Nephron progenitor cell (in vitro differentiated cells): ENCODE measurements around the gene ZNF610.
"Not testable (repeated sequence)": the region's sequence is repeated elsewhere in the genome, so short reads cannot be mapped to it uniquely, and the experiment has no call there.

Experiments used
- DNase-seq: peaks from one replicate; pipeline ENCODE4 v3.0.0; 2021
- H3K27ac Mint-ChIP-seq: 2 replicates; pipeline ENCODE4 v1.8.0; 2021; ENCODE audit warnings: mild to moderate bottlenecking, moderate library complexity, mixed read lengths
- H3K27me3 Mint-ChIP-seq: 2 replicates; pipeline ENCODE4 v1.8.0; 2021; ENCODE audit warnings: mild to moderate bottlenecking, low read depth, mixed read lengths; ENCODE audit not compliant: poor library complexity
- H3K36me3 Mint-ChIP-seq: 2 replicates; pipeline ENCODE4 v1.8.0; 2021; ENCODE audit warnings: low read depth, mixed read lengths
- H3K4me1 Mint-ChIP-seq: 2 replicates; pipeline ENCODE4 v1.8.0; 2021; ENCODE audit warnings: mixed read lengths
- H3K4me3 Mint-ChIP-seq: 2 replicates; pipeline ENCODE4 v1.8.0; 2021; ENCODE audit warnings: mild to moderate bottlenecking, moderate library complexity, mixed read lengths
- H3K9me3 Mint-ChIP-seq: 2 replicates; pipeline ENCODE4 v1.8.0; 2021; ENCODE audit warnings: mild to moderate bottlenecking, moderate library complexity, mixed read lengths
- TF ChIP-seq, protein P1 (sequence below): fragments of 200-600 bp; sonication (generic); IDR thresholded peaks from 2 replicates; pipeline ENCODE4 v1.5.0; 2021; ENCODE audit warnings: antibody characterized with exemption

ZNF610 gene

DNA sequence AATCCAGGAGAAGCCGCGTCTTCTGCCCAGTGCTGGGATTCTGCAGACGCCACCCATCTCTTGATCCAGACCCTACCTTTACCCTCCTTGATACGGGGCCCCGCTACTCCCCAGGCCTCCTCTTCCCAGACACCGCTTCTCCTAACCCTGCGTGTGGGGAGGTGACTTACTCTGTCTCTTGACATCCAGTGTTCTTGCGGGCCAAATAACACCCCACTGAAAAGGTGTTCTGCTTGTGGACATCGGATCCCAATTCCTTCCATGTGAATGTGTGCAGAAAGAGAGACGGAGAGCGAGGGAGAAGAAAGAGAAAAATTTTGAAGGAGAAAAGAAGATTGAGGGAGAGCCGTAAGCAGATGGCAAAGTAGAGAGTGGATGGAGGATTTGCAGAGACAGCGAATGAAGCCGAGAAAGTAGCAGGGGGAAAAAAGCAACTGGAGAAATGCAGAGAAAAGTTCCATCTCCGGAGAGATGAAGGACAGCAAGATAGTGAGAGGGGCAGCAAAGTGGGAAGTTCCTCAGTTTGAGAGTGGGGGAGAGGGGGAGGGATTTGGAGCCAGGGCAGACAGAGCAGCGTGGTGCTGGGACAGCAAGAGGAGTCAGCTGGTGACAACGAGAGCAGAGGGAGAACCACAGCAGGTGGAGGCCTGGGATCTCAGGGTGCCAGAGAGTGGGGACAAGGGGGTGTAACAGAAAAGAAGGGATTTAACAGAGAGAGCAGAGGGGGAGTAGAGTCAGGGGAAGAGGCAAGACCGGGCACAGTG, 38.3 kb upstream of the ZNF610 start:
- peak; percentile 10 for DNase-seq
- H3K4me1 Mint-ChIP-seq: peaks cover 20% of the 10 kb centered on the region
- H3K36me3 Mint-ChIP-seq: peaks cover 72% of the 10 kb centered on the region

GRCh38 chr19:52307275-52307674, 28.8 kb upstream of the ZNF610 start:
- peak; percentile 43 for DNase-seq
- no peak overlapping the region for H3K4me3 Mint-ChIP-seq
- H3K27ac Mint-ChIP-seq: no peak overlapping the region
- TF ChIP-seq, protein P1, sequence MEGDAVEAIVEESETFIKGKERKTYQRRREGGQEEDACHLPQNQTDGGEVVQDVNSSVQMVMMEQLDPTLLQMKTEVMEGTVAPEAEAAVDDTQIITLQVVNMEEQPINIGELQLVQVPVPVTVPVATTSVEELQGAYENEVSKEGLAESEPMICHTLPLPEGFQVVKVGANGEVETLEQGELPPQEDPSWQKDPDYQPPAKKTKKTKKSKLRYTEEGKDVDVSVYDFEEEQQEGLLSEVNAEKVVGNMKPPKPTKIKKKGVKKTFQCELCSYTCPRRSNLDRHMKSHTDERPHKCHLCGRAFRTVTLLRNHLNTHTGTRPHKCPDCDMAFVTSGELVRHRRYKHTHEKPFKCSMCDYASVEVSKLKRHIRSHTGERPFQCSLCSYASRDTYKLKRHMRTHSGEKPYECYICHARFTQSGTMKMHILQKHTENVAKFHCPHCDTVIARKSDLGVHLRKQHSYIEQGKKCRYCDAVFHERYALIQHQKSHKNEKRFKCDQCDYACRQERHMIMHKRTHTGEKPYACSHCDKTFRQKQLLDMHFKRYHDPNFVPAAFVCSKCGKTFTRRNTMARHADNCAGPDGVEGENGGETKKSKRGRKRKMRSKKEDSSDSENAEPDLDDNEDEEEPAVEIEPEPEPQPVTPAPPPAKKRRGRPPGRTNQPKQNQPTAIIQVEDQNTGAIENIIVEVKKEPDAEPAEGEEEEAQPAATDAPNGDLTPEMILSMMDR: no peak
- peaks cover 100% of the 10 kb centered on the region for H3K36me3 Mint-ChIP-seq
- no peaks in the 10 kb centered on the region for H3K4me1 Mint-ChIP-seq
- H3K9me3 Mint-ChIP-seq: peaks cover 96% of the 10 kb centered on the region
- H3K27me3 Mint-ChIP-seq: peaks cover 3% of the 10 kb centered on the region

More for the DNA sequence above, 38.3 kb upstream of the ZNF610 start:
- peaks cover 83% of the 10 kb centered on the region for H3K9me3 Mint-ChIP-seq
- TF ChIP-seq, protein P1: no peak
- peak overlapping the region; percentile 89 for H3K4me3 Mint-ChIP-seq
- peaks cover 15% of the 10 kb centered on the region for H3K27me3 Mint-ChIP-seq
- peak overlapping the region; percentile 77 for H3K27ac Mint-ChIP-seq

DNA sequence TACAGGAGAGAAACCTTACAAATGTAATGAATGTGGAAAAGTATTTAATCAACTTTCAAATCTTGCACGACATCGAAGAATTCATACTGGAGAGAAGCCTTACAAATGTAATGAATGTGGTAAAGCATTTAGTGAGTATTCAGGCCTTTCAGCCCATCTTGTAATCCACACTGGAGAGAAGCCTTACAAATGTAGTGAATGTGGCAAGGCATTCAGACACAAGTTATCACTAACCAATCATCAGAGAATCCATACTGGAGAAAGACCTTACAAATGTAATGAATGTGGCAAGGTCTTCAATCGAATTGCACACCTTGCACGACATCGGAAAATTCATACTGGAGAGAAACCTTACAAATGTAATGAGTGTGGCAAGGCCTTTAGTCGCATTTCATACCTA, 13.6 kb upstream of the ZNF610 start:
- Mint-ChIP-seq H3K9me3 (peaks cover 100% of the 10 kb centered on the region), H3K4me3 (no peak overlapping the region), H3K27ac (no peak overlapping the region), H3K27me3 (peaks cover under 1% of the 10 kb centered on the region), H3K36me3 (peaks cover 89% of the 10 kb centered on the region), H3K4me1 (no peaks in the 10 kb centered on the region)
- no peak for DNase-seq
- TF ChIP-seq, protein P1: no peak

- no peak overlapping the region for H3K4me3 Mint-ChIP-seq
- H3K4me1 Mint-ChIP-seq: peaks cover 2% of the 10 kb centered on the region
- DNase-seq: peak; percentile 7
- H3K9me3 Mint-ChIP-seq: peaks cover 93% of the 10 kb centered on the region
- TF ChIP-seq, protein P1: no peak
- no peak overlapping the region for H3K27ac Mint-ChIP-seq
- peaks cover 3% of the 10 kb centered on the region for H3K27me3 Mint-ChIP-seq
- peaks cover 27% of the 10 kb centered on the region for H3K36me3 Mint-ChIP-seq
Measured at GRCh38 chr19:52331757-52332156, 4.3 kb upstream of the ZNF610 start.

DNA sequence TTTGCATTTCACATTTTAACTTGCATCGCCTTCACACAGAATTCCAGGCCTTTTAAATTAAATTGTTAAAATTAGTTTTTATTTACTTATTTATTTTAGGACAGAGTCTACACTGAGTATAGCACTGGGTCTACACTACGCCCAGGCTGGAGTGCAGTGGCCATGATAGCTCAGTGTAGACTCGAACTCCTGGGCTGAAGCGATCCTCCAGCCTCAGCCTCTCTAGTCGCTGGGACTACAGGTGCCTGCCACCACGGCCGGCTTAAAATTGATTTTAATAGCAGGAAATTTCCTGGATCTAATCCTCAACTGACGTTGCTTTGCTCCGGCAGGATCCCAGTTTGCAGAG, 301 bp upstream of the ZNF610 start:
- DNase-seq: no peak
- peak overlapping the region; percentile 95 for H3K4me3 Mint-ChIP-seq
- H3K27ac Mint-ChIP-seq: peak overlapping the region; percentile 96
- H3K9me3 Mint-ChIP-seq: peaks cover 88% of the 10 kb centered on the region
- peaks cover 25% of the 10 kb centered on the region for H3K4me1 Mint-ChIP-seq
- H3K27me3 Mint-ChIP-seq: peaks cover 6% of the 10 kb centered on the region
- TF ChIP-seq, protein P1: no peak
- H3K36me3 Mint-ChIP-seq: peaks cover 61% of the 10 kb centered on the region

DNA sequence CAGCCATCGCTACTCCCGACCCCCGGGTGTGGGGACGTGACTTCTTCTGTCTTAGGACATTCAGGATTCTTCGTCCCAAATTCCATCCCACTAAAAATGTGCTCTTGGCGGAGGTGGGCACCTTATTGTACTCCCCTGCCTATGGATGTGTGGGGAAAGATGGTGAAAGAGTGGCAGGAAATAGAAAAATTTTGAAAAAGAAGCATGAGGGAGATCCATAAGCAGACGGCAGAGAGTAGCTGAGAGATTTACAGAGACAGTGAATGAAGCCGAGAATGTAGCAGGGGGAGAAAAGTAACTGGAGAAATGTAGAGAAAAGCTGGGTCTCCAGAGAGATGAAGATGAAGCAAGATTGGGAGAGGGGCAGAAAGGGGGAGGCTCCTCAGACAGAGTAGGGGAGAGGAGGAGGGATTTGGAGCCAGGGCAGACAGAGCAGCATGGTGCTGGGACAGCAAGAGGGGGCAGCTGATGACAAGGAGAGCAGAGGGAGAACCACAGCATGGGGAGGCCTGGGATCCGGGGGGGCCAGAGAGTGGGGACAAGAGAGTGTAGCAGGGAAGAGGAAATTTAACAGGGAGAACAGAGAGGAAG, 843 bp downstream of the ZNF610 start:
- peak; percentile 16 for DNase-seq
- H3K27ac Mint-ChIP-seq: peak overlapping the region; percentile 96

DNA sequence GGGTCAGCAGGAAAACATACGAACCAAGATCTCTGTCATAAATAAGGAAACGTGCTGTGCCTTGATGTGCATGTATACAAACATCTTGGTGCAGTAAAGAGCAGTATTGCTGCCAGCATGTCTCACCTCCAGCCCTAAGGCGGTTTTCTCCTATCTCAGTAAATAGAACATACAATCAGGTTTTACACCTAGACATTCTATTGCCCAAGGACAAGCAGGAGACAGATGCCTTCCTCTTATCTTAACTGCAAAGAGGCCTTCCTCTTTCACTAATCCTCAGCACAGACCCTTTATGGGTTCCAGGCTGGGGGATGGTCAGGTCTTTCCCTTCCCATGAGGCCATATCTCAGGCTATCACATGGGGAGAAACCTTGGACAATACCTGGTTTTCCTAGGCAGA, 3.0 kb downstream of the ZNF610 start:
- DNase-seq, H3K27ac Mint-ChIP-seq, H3K27me3 Mint-ChIP-seq: not testable (repeated sequence)
- peaks cover 71% of the 10 kb centered on the region for H3K36me3 Mint-ChIP-seq
- peaks cover 25% of the 10 kb centered on the region for H3K4me1 Mint-ChIP-seq
- H3K4me3 Mint-ChIP-seq: peak overlapping the region; percentile 4
- H3K9me3 Mint-ChIP-seq: peaks cover 79% of the 10 kb centered on the region

More for the DNA sequence above, 843 bp downstream of the ZNF610 start:
- peak overlapping the region; percentile 95 for H3K4me3 Mint-ChIP-seq
- peaks cover 5% of the 10 kb centered on the region for H3K27me3 Mint-ChIP-seq
- peaks cover 25% of the 10 kb centered on the region for H3K4me1 Mint-ChIP-seq
- H3K36me3 Mint-ChIP-seq: peaks cover 64% of the 10 kb centered on the region
- TF ChIP-seq, protein P1: no peak
- peaks cover 82% of the 10 kb centered on the region for H3K9me3 Mint-ChIP-seq
